Erythroblast (primary cell): Measurements from ENCODE around the gene OR4A16.

ENCODE experiments used
- GATA1 ChIP-seq: IDR thresholded peaks from 2 replicates; pipeline ENCODE4 v1.6.1; 2011; ENCODE audit warnings: low read depth, mild to moderate bottlenecking, control low read depth, low read length, moderate library complexity
- POLR2A ChIP-seq: IDR thresholded peaks from 2 replicates; pipeline ENCODE4 v1.6.1; 2011; ENCODE audit warnings: mild to moderate bottlenecking, low read length

GRCh38 chr11:55324500-55324899 lies 18.5 kb upstream of the OR4A16 start:
- no peak for TF ChIP-seq POLR2A
- TF ChIP-seq GATA1: no peak
